ENCODE data around the gene ACSL1.

DNA sequence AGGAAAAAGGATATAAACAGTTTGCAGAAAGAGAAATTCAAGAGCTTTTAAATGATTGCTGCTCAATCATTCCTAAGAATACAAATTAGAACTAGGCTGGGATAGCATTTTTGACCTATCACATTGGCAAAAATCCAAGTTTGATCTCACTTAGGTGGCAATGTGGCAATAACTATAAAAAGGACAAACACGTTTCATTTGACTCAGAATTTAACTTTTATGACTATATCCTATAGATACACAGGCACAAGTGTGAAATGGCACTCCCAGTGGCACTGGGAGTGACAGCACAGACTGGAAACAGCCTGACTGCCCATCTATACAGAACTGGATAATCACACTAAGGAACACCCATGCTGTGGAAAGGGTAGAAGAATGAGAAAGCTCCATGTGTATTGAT is 103.0 kb downstream of the ACSL1 start:
- TF ChIP-seq BHLHE40 (IDR thresholded peaks at IDR 0.05; ENCODE audit: borderline replicate concordance) (no peak), ZNF384 (IDR thresholded peaks at IDR 0.05) (no peak), SUZ12 (IDR thresholded peaks at IDR 0.05) (no peak), FOXK2 (IDR thresholded peaks at IDR 0.05) (no peak), FOXM1 (IDR thresholded peaks at IDR 0.05; ENCODE audit: borderline replicate concordance) (no peak)

Data from HEK293T (cell line).